Kidney glomerular epithelial cell (primary cell): Measurements from ENCODE around the gene SOX8.

Experiments
- DNase-seq: peaks from one replicate; lab custom pipeline; 2025; lab: John Stamatoyannopoulos, UW

The SOX8 gene

DNA sequence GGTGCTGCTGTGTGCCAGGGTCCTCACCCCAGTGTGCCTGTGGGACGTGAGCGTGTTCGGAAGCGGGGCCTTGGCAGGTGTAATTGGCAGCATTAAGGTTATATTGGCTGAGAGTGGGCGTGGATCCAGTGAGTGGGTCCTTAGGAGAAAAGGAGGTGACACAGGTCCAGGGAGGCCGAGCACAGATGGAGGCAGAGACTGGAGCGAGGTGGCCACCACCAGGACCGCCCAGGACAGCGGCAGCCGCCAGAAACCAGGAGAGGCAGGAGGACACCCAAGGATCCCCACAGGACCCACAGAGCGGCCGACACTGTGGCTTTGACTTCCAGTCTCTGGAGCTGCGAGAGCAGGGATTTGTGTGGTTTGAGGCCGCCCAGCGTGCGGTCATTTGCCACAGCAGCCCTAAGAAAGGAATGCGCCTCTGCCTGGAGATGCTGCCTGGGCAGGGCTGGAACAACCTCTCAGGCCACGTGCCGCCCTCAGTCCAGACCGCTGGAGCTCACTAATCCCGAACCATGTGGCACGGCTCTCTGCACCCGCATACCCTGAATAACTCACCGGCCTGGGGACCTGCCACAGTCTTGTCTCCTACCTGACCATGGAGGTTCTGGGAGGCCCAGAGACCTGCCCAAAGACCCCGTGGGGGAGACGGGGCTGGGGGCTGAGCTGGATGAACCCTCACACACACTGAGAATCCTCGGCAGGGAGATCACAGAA, 45.4 kb downstream of the SOX8 start:
- DNase-seq = no peak

DNA sequence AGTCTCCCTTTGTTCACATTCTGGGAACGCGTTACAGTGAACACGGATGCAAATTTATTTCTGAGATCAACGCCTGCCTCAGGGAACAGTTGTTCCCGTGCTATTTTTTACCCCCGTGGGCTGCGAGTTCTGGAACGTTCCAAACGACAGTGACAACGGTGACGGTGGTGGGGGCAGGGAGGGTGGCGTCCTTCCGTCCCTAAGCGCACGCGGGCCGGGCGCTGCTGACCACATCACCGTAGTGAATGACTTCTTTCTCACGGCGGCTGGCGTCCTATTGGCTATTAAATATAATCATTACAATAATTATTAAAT, 45.9 kb downstream of the SOX8 start:
- DNase-seq = no peak

DNA sequence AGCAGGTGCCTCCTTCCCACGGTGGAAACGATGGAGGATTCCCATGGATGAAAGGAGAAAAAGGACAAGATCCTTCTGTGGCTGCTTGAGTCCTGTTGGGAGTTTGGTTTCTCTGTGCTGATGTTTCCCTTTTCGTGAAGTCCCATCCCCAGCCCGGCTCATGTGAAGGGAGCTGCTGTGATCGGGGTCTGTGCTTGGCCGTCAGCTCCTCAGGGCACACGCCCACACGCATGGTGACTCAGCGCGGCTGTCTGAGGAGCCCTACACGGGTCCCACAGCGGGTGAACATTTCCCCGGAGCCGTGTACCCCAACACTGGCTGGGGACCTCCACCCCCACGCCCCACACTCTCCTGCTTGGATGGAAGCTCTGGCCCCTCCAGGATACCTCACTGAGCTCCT, 46.5 kb downstream of the SOX8 start:
- DNase-seq = no peak

DNA sequence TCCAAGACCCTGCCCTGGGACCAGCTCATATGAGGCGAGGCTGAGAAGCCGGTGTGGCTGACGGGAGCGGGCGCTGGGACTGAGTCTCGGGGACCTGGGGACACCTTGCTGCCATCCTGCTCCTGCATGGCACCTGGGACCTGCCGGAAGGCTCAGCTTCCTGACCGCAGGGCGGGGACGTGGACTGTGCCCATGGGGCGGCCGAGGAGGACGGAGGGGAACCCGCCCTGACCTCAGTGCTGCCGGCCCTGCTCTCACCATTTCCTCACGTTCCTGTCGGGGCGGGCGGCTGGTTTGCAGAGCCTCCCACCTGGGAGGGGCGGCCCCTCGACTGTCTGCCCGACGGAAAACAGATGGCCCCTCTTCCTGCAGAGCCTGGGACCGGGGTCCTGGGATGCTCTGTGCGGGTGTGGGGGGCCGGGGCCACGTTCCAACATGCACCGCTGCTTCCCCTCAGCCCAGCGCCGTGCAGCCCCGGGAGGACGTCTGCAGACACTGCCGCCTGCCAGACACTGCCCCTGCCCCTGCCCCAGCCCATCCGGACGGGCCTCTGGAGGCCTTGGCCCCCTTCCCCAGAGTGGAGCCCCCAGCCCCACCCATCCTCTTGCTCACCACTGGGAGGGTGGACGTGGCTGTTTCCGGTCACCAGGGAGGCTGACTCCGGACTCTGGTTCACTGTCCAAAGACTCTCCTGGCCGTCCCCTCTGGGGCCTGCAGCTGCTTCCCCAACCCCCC, 47.1 kb downstream of the SOX8 start:
- no peak for DNase-seq

DNA sequence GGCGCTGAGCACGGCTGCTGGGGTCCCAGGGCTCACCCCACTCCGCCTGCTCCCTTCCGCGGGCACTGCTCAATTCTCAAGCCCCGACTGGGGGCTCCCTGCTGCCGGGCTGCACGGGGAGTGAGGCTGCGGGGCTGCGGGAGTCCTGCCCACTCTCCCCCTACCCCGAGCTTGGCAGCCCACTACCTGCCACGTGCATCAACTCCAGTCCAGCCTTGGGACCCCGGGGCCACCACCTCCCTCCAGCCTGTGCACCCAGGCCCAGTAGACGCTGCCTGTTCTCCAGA, 47.6 kb downstream of the SOX8 start:
- DNase-seq = no peak

DNA sequence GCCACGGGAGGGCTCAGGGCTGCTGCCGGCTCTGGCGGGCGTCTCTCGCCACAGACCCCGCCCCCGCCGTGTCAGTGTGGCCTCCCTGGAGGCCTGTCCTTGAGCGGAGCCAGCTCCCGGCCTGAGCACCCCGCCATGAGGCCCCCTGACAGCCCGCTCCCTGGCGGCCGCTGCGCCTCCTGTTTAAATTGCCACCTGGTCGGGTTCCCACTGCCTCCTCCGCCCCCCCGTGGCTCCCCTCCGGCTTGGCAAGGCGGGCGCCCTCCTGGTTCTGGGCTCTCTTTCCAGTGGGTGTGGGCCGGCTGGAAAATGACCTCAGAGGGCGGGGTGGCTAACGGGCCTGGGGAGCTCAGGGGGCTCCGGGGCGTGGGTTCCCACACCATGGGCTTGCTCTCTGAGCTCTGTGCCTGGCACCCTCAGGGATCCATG, 48.9 kb downstream of the SOX8 start:
- DNase-seq = no peak

DNA sequence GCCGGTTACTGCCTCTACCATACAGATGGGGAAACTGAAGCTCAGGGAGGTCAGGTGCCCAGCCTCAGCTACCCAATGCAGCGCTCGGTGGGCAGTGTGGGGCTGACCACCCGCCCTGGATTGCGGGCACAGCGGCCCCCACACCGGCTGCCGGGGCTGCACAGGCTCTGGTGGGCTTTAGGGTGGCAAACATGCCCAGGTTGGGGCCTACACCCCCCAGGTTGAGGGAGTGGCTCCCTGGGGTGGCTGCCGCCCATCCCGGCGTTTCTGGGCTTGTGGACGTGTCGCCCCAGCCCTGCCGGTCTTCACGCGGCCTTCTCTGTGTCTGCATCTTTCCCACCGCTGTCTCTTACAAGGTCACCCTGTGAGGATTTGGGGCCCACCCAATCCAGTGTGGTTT, 50.1 kb downstream of the SOX8 start:
- DNase-seq = no peak

GRCh38 chr16:1032607-1033006, 51.0 kb downstream of the SOX8 start:
- no peak for DNase-seq

- no peak for DNase-seq
Observed at GRCh38 chr16:1033128-1033679, 51.6 kb downstream of the SOX8 start.

DNA sequence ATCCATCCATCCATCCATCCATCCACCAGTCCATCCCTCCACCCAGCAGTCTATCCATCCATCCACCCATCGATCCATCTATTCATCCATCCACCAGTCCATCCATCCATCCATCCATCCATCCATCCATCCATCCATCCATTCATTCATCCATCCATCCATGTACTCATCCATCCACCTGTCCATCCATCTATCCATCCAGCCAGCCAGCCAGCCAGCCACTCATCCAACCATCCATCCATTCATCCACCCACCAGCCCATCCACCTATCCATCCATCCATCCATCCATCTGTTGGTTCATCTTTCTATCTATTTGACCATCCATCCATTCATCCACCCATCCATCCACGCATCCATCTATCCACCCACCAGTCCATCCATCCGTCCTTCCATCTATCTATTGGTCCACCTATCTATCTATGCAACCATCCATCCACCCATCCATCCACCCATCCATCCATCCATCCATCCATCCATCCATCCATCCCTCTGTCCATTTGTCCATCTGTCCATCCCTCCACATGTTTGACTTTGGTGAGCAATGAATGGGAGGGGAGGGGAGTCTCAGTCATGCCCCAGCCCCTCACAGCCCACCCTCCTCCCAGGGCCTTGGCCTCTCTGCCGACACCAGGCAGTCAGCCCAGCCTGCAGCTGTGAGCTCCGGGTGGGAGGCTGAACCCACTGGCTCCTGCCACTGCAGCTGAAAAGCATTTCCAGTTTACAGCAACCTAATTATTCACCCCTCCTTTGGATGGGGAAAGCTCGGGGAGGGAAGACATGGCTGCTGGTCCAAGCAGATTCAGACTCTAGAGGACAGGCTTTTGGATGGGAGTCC, 52.9 kb downstream of the SOX8 start:
- DNase-seq = no peak

DNA sequence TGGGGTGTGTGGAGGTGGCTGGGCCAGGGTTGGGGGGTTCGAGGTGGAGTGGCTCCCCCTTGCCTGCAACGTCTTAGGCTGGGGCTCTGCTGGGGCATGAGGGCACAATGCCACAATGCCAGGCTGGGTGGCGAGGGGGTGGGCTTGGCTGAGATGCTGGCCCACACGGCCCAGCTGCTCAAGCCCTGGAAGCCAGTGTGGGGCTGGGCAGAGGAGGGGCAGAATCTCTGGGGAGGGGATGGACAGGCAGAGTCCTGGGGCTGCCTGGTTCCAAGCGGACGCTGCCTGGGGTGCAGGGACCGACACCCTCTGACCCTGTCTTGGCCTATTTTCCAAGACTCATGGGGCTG, 53.5 kb downstream of the SOX8 start:
- DNase-seq = no peak

DNA sequence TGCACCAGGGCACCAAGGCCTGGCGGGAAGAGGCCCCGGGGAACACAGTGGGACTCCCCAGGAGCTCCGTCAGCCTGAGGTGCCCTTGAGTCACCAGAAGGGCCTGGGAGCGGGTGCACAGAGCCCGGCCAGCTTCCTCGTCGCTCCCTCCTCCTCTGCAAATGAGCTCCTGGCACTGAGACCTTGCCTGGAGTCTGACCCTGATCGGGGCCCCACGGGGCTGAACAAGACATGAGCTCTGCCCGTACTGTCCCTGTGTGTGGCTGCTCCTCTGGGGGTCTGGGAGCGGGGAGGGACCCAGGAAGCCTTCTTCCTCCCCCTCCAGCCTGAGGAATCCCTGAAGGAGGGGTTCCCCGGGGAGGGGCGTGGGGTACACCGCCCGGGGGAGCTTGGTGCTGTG, 54.6 kb downstream of the SOX8 start:
- no peak for DNase-seq
